Fibroblast of lung (primary cell): ENCODE results near the gene CYP11A1. TPM values are rescaled to one million over a fixed set of nuclear protein-coding genes. Genes with fewer than 3 reads are reported as not detected.

Experiments
- DNase-seq, 2 donors: peaks; one replicate each; pipeline versions ENCODE4 v3.0.0 to v3.0.0-alpha.2; 2010; ENCODE audit warnings: low read depth in 2 of 2
- H2AFZ ChIP-seq: 2 replicates; pipeline ENCODE4 v1.5.1; 2012; ENCODE audit warnings: low read length, control low read depth, inconsistent platforms
- H3K27ac ChIP-seq: 2 replicates; pipeline ENCODE4 v1.5.1; 2011; ENCODE audit warnings: low read length, control low read depth; ENCODE audit not compliant: insufficient read depth
- H3K27me3 ChIP-seq: 2 replicates; pipeline ENCODE4 v1.5.1; 2011; ENCODE audit warnings: mild to moderate bottlenecking, low read length; ENCODE audit not compliant: control insufficient read depth, insufficient read depth
- H3K36me3 ChIP-seq: 2 replicates; pipeline ENCODE4 v1.5.1; 2011; ENCODE audit warnings: low read length; ENCODE audit not compliant: control insufficient read depth, insufficient read depth
- H3K4me1 ChIP-seq: 2 replicates; pipeline ENCODE4 v1.5.1; 2011; ENCODE audit warnings: low read length; ENCODE audit not compliant: control insufficient read depth, insufficient read depth; ENCODE audit errors: extremely low read depth
- H3K4me2 ChIP-seq: 2 replicates; pipeline ENCODE4 v1.5.1; 2011; ENCODE audit warnings: low read length, control low read depth; ENCODE audit not compliant: insufficient read depth; ENCODE audit errors: extremely low read depth
- H3K4me3 ChIP-seq, 4 experiments: fragments of 200-600 bp in 1 of 4; sonication (generic) in 1 of 4; replicated peaks in 1 of 4; 2 replicates each; pipeline ENCODE4 v1.5.1; 2011 to 2016; ENCODE audit warnings: low read length in 4 of 4, low read depth in 3 of 4, mild to moderate bottlenecking in 3 of 4, control low read depth in 2 of 4, inconsistent platforms in 1 of 4, mixed read lengths in 1 of 4; ENCODE audit not compliant: insufficient read depth in 1 of 4; ENCODE audit errors: control extremely low read depth in 1 of 4
- H3K79me2 ChIP-seq: 2 replicates; pipeline ENCODE4 v1.5.1; 2012; ENCODE audit warnings: mild to moderate bottlenecking, low read length, inconsistent platforms; ENCODE audit not compliant: control insufficient read depth, insufficient read depth
- H3K9ac ChIP-seq: 2 replicates; pipeline ENCODE4 v1.5.1; 2011; ENCODE audit warnings: mild to moderate bottlenecking, low read length, control low read depth; ENCODE audit not compliant: insufficient read depth
- H3K9me3 ChIP-seq: 2 replicates; pipeline ENCODE4 v1.5.1; 2012; ENCODE audit warnings: low read depth, low read length; ENCODE audit not compliant: control insufficient read depth, insufficient read depth
- H4K20me1 ChIP-seq: 2 replicates; pipeline ENCODE4 v1.5.1; 2011; ENCODE audit warnings: low read length; ENCODE audit not compliant: control insufficient read depth, insufficient read depth; ENCODE audit errors: extremely low read depth
- EZH2 ChIP-seq: IDR thresholded peaks from 2 replicates; pipeline ENCODE4 v1.5.1; 2012; ENCODE audit warnings: low read length, control low read depth, mild to moderate bottlenecking; ENCODE audit errors: missing control alignments
- polyA plus RNA-seq, 2 donors: library from polyadenylated mRNA; depleted of rRNA in 1 of 2; stranded (reverse) in 1 of 2; unstranded in 1 of 2; fragments of >200 nt; gene quantifications; 2 replicates each; pipeline ENCODE4 v1.2.1, GENCODE V29; 2011 to 2012; ENCODE audit warnings: missing spikeins in 1 of 2
- total RNA-seq: library from RNA; depleted of rRNA; stranded (reverse); fragments of >200 nt; gene quantifications from 2 replicates; pipeline ENCODE4 v1.2.1, GENCODE V29; 2014
- TF ChIP-seq, protein P1 (sequence below), 2 donors: IDR thresholded peaks in 1 of 2; conservative IDR thresholded peaks in 1 of 2; 1 replicate in 1 of 2; 2 replicates in 1 of 2; pipeline ENCODE4 v1.5.1; 2011 to 2012; ENCODE audit warnings: low read length in 2 of 2, control low read depth in 1 of 2, inconsistent platforms in 1 of 2, low read depth in 1 of 2, mild to moderate bottlenecking in 1 of 2

CYP11A1 gene
- total and polyA plus RNA-seq, 2 donors (not counting 1 experiment from before 2014, with no cell fraction given), result 0.07 to 0.33 TPM

DNA sequence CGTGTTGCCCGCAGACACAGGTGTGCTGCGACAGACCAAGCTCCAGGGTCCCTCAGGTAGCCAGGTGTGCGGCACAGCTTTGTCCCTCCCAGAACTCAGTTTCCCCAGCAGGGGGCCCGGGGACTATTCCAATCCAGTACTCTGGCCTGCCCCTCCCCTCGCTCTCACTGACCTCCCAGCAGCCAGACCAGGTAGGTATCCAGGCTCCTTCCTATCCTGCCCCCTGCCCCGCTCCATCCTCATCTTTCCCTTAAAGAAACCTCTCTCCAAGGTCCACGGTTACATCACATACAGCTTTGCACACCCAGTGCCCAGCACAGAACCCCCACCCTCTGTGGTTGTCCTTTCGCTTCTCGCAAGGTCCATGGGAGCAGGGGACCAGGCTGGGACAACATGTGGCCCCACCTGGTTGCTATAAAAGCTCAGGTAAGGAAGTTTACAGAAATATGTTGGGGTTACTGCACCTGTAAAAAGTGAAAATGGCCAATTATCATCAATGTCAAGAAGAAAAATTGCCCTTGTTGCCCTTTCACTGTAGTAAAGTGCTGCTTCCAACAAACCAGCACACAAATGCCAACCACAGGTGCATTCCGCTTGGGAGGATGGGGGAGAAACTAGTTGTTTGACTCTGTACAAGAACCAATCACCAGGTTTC, 7.3 kb upstream of the CYP11A1 start:
- Histone ChIP-seq H3K79me2 (no peaks in the 10 kb centered on the region), H3K9me3 (no peaks in the 10 kb centered on the region)

GRCh38 chr15:74373731-74374647, 6.5 kb upstream of the CYP11A1 start:
- no peaks in the 10 kb centered on the region for H4K20me1 ChIP-seq
- H3K4me3 ChIP-seq, result peak overlapping the region; percentile 68 to 78 (median 71)
- H3K27me3 ChIP-seq, result peaks cover 15% of the 10 kb centered on the region
- peaks cover 5% of the 10 kb centered on the region for H3K4me1 ChIP-seq
- peak overlapping the region; percentile 100 for H3K4me2 ChIP-seq
- TF ChIP-seq, protein P1, sequence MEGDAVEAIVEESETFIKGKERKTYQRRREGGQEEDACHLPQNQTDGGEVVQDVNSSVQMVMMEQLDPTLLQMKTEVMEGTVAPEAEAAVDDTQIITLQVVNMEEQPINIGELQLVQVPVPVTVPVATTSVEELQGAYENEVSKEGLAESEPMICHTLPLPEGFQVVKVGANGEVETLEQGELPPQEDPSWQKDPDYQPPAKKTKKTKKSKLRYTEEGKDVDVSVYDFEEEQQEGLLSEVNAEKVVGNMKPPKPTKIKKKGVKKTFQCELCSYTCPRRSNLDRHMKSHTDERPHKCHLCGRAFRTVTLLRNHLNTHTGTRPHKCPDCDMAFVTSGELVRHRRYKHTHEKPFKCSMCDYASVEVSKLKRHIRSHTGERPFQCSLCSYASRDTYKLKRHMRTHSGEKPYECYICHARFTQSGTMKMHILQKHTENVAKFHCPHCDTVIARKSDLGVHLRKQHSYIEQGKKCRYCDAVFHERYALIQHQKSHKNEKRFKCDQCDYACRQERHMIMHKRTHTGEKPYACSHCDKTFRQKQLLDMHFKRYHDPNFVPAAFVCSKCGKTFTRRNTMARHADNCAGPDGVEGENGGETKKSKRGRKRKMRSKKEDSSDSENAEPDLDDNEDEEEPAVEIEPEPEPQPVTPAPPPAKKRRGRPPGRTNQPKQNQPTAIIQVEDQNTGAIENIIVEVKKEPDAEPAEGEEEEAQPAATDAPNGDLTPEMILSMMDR (conservative IDR thresholded peaks at IDR 0.05 in 1 of 2, IDR thresholded peaks at IDR 0.05 in 1 of 2; ENCODE audit: low read depth in 1 of 2, low read length in 2 of 2), result peak; percentile 77 to 78
- TF ChIP-seq EZH2, result no peak
- peak overlapping the region; percentile 82 for H2AFZ ChIP-seq
- DNase-seq, result peak; percentile 73 to 80
- H3K9ac ChIP-seq, result peak overlapping the region; percentile 27
- H3K9me3 ChIP-seq, result no peaks in the 10 kb centered on the region
- H3K79me2 ChIP-seq, result no peaks in the 10 kb centered on the region
- no peak overlapping the region for H3K27ac ChIP-seq
- no peaks in the 10 kb centered on the region for H3K36me3 ChIP-seq

More for the DNA sequence above, 7.3 kb upstream of the CYP11A1 start:
- DNase-seq, result no peak
- H3K27me3 ChIP-seq, result peaks cover 15% of the 10 kb centered on the region
- H3K4me2 ChIP-seq, result peak overlapping the region; percentile 77
- no peaks in the 10 kb centered on the region for H4K20me1 ChIP-seq
- no peak for TF ChIP-seq EZH2
- TF ChIP-seq, protein P1 (conservative IDR thresholded peaks at IDR 0.05 in 1 of 2, IDR thresholded peaks at IDR 0.05 in 1 of 2; ENCODE audit: low read depth in 1 of 2, low read length in 2 of 2), result no peak
- peak overlapping the region; percentile 25 to 78 (median 50) for H3K4me3 ChIP-seq
- H3K9ac ChIP-seq, result no peak overlapping the region
- H2AFZ ChIP-seq, result no peak overlapping the region
- H3K27ac ChIP-seq, result no peak overlapping the region
- H3K4me1 ChIP-seq, result peaks cover 5% of the 10 kb centered on the region
- H3K36me3 ChIP-seq, result no peaks in the 10 kb centered on the region

- peaks cover 5% of the 10 kb centered on the region for H3K4me1 ChIP-seq
- no peaks in the 10 kb centered on the region for H3K79me2 ChIP-seq
- H3K27me3 ChIP-seq, result peaks cover 15% of the 10 kb centered on the region
- H2AFZ ChIP-seq, result no peak overlapping the region
- DNase-seq, result no peak
- no peak overlapping the region for H3K9ac ChIP-seq
- no peak overlapping the region for H3K27ac ChIP-seq
- TF ChIP-seq EZH2, result no peak
- H3K36me3 ChIP-seq, result no peaks in the 10 kb centered on the region
- peak overlapping the region; percentile 100 for H3K4me2 ChIP-seq
- no peaks in the 10 kb centered on the region for H4K20me1 ChIP-seq
- H3K4me3 ChIP-seq, result no peak overlapping the region
- H3K9me3 ChIP-seq, result no peaks in the 10 kb centered on the region
Observed at GRCh38 chr15:74373056-74373650, 5.7 kb upstream of the CYP11A1 start.
